ENCODE data around the gene CAP2. TPM values are rescaled to one million over a fixed set of nuclear protein-coding genes. Genes with fewer than 3 reads are reported as not detected.

Gene CAP2
- total and polyA plus RNA-seq, 9 of the 15 experiments (the other 6 are each of a cell fraction or from before 2014, with no cell fraction given) = not detected

DNA sequence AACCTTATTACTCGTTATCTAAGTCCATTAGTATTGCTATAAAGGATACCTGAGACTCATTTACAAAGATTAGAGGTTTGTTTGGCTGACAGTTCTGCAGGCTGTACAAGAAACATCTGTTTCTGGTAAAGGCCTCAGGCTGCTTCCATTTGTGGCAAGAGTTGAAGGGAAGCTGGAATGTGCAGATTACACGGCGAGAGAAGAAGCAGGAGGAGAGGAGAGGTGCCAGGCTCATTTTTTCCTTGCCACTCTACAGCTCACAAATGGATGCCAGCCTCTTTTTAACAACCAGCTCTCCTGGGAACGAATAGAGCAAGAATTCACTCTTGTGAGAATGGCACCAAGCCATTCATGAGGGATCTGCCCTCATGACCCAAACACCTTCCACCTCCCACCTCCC, 14.7 kb downstream of the CAP2 start:
- Histone ChIP-seq H3K36me3 (ENCODE audit: control insufficient read depth, insufficient read depth, low read length) (no peaks in the 10 kb centered on the region), H4K20me1 (replicated peaks; ENCODE audit: control insufficient read depth, insufficient read depth, low read length) (no peaks in the 10 kb centered on the region), H3K9me1 (ENCODE audit: control insufficient read depth, insufficient read depth, low read length) (no peaks in the 10 kb centered on the region), H3K4me2 (ENCODE audit: insufficient read depth, low read length) (no peak overlapping the region), H3K9ac (ENCODE audit: insufficient read depth in 1 of 2, low read depth in 2 of 2, low read length in 2 of 2) (no peak overlapping the region), H3K4me1 (replicated peaks in 1 of 2; ENCODE audit: control insufficient read depth in 2 of 2, insufficient read depth in 2 of 2, low read length in 2 of 2) (no peaks in the 10 kb centered on the region), H3K4me3 (no peak overlapping the region), H3K79me2 (ENCODE audit: control insufficient read depth, insufficient read depth, low read length) (no peaks in the 10 kb centered on the region), H3K27ac (ENCODE audit: extremely low read depth, low read depth, low read length) (no peak overlapping the region), H3K9me3 (replicated peaks; ENCODE audit: control insufficient read depth, insufficient read depth, low read depth, low read length) (no peaks in the 10 kb centered on the region), H3K27me3 (ENCODE audit: control insufficient read depth in 2 of 2, insufficient read depth in 2 of 2, low read length in 2 of 2) (0 out of 5 replicates have a peak, but pooled peaks cover 0 to 3% of the 10 kb centered on the region in 2 experiments), H2AFZ (ENCODE audit: low read depth, low read length) (no peak overlapping the region)
- in situ Hi-C loops (cut with MboI) = no loop called here
- DNase-seq (ENCODE audit: extremely low read depth in 1 of 4, low spot score in 3 of 4) = no peak
- ATAC-seq = no peak
- POLR2A ChIA-PET = no interaction called here
- intact Hi-C loops (cut with micrococcal nuclease) = no loop called here
- TF ChIP-seq, protein P1, sequence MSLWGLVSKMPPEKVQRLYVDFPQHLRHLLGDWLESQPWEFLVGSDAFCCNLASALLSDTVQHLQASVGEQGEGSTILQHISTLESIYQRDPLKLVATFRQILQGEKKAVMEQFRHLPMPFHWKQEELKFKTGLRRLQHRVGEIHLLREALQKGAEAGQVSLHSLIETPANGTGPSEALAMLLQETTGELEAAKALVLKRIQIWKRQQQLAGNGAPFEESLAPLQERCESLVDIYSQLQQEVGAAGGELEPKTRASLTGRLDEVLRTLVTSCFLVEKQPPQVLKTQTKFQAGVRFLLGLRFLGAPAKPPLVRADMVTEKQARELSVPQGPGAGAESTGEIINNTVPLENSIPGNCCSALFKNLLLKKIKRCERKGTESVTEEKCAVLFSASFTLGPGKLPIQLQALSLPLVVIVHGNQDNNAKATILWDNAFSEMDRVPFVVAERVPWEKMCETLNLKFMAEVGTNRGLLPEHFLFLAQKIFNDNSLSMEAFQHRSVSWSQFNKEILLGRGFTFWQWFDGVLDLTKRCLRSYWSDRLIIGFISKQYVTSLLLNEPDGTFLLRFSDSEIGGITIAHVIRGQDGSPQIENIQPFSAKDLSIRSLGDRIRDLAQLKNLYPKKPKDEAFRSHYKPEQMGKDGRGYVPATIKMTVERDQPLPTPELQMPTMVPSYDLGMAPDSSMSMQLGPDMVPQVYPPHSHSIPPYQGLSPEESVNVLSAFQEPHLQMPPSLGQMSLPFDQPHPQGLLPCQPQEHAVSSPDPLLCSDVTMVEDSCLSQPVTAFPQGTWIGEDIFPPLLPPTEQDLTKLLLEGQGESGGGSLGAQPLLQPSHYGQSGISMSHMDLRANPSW (CRISPR knock-in tag; IDR thresholded peaks at IDR 0.05) = no peak
- TF ChIP-seq CCNT2 (IDR thresholded peaks at IDR 0.05; ENCODE audit: borderline replicate concordance, extremely low read depth, insufficient read length, low read depth, low read length) (no peak), KDM5B (IDR thresholded peaks at IDR 0.05; ENCODE audit: insufficient replicate concordance, low read depth, low read length) (no peak), HLTF (IDR thresholded peaks at IDR 0.05) (no peak), ELF1 (tag; IDR thresholded peaks at IDR 0.05) (no peak), ZNF24 (IDR thresholded peaks at IDR 0.05) (no peak), FOXK1 (CRISPR knock-in tag; IDR thresholded peaks at IDR 0.05; ENCODE audit: borderline replicate concordance) (no peak), CHD4 (IDR thresholded peaks at IDR 0.05; ENCODE audit: insufficient read depth, insufficient replicate concordance, low read depth, low read length, poor library complexity, severe bottlenecking) (no peak), TAF9B (IDR thresholded peaks at IDR 0.05; ENCODE audit: partially characterized antibody) (no peak), ZNF57 (CRISPR knock-in tag; IDR thresholded peaks at IDR 0.05) (no peak), ZNF780A (CRISPR knock-in tag; IDR thresholded peaks at IDR 0.05) (no peak), EHMT2 (IDR thresholded peaks at IDR 0.05) (no peak)
- TF ChIP-seq, protein P2, sequence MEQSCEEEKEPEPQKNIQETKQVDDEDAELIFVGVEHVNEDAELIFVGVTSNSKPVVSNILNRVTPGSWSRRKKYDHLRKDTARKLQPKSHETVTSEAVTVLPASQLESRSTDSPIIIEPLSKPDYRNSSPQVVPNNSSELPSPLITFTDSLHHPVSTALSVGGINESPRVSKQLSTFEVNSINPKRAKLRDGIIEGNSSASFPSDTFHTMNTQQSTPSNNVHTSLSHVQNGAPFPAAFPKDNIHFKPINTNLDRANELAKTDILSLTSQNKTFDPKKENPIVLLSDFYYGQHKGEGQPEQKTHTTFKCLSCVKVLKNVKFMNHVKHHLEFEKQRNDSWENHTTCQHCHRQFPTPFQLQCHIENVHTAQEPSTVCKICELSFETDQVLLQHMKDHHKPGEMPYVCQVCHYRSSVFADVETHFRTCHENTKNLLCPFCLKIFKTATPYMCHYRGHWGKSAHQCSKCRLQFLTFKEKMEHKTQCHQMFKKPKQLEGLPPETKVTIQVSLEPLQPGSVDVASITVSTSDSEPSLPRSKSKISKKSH (CRISPR knock-in tag; IDR thresholded peaks at IDR 0.05) = no peak
- CTCF ChIA-PET (ENCODE audit: low intra/inter-chr PET ratio) = no interaction called here
- WGBS (ENCODE audit: insufficient coverage, low coverage, missing lambda C conversion rate) = 2% methylated on average over 4 of the region's 4 CpGs
- BruUV-seq (replicated peaks) = no TSS peak
- FAIRE-seq = no peak
